Bronchial epithelial cell (primary cell): ENCODE results near the gene BHLHE23. TPM values are rescaled to one million over a fixed set of nuclear protein-coding genes. Genes with fewer than 3 reads are reported as not detected.

Experiments used
- DNase-seq: peaks from one replicate; pipeline ENCODE4 v3.0.0-alpha.2; 2010; ENCODE audit warnings: low read depth
- FAIRE-seq: peaks from 2 replicates; lab custom pipeline; 2011; peaks lifted over from hg19 to GRCh38; lab: Jason Lieb, UNC
- H3K27me3 ChIP-seq: 2 replicates; pipeline ENCODE4 v1.5.1; 2011; ENCODE audit warnings: low read length; ENCODE audit not compliant: control insufficient read depth, insufficient read depth
- H3K36me3 ChIP-seq: 2 replicates; pipeline ENCODE4 v1.5.1; 2011; ENCODE audit warnings: low read length; ENCODE audit not compliant: control insufficient read depth, insufficient read depth
- H3K4me3 ChIP-seq: 2 replicates; pipeline ENCODE4 v1.5.1; 2011; ENCODE audit warnings: mild to moderate bottlenecking, low read depth, low read length, control low read depth
- CTCF ChIP-seq: IDR thresholded peaks from 2 replicates; pipeline ENCODE4 v1.5.1; 2011; ENCODE audit warnings: mild to moderate bottlenecking, moderate library complexity, low read length, control low read depth, inconsistent platforms; ENCODE audit not compliant: insufficient read depth, severe bottlenecking
- total RNA-seq: library from RNA; depleted of rRNA; stranded (reverse); fragments of >200 nt; gene quantifications from 2 replicates; pipeline ENCODE4 v1.2.1, GENCODE V29; 2014

Gene BHLHE23
- total RNA-seq, 1 donor from 2014 or later = not detected

- no peak for TF ChIP-seq CTCF
- no peaks in the 10 kb centered on the region for H3K36me3 ChIP-seq
- H3K4me3 ChIP-seq = no peak overlapping the region
- no peak for FAIRE-seq
- H3K27me3 ChIP-seq = peaks cover 9% of the 10 kb centered on the region
- no peak for DNase-seq
Measured at GRCh38 chr20:63015662-63016361, 9.0 kb upstream of the BHLHE23 start.

GRCh38 chr20:63015147-63015661 is 8.4 kb upstream of the BHLHE23 start:
- FAIRE-seq = no peak
- TF ChIP-seq CTCF = no peak

GRCh38 chr20:63014710-63015109 is 7.9 kb upstream of the BHLHE23 start:
- Histone ChIP-seq H3K36me3 (no peaks in the 10 kb centered on the region), H3K27me3 (peaks cover 12% of the 10 kb centered on the region), H3K4me3 (no peak overlapping the region)
- no peak for DNase-seq
- TF ChIP-seq CTCF = no peak
- FAIRE-seq = no peak

More at GRCh38 chr20:63015147-63015661, 8.4 kb upstream of the BHLHE23 start:
- no peak for DNase-seq
- H3K36me3 ChIP-seq = no peaks in the 10 kb centered on the region
- H3K27me3 ChIP-seq = peaks cover 8% of the 10 kb centered on the region
- H3K4me3 ChIP-seq = no peak overlapping the region

- FAIRE-seq (no peak), DNase-seq (no peak)
- H3K4me3 ChIP-seq = no peak overlapping the region
- no peaks in the 10 kb centered on the region for H3K36me3 ChIP-seq
- peaks cover 13% of the 10 kb centered on the region for H3K27me3 ChIP-seq
- no peak for TF ChIP-seq CTCF
Measured at GRCh38 chr20:63014287-63014686, 7.5 kb upstream of the BHLHE23 start.

GRCh38 chr20:63013207-63013606 is 6.4 kb upstream of the BHLHE23 start:
- no peak overlapping the region for H3K4me3 ChIP-seq
- DNase-seq = no peak
- no peaks in the 10 kb centered on the region for H3K36me3 ChIP-seq
- no peak for FAIRE-seq
- no peak for TF ChIP-seq CTCF
- H3K27me3 ChIP-seq = peaks cover 22% of the 10 kb centered on the region
